Hepatocyte (in vitro differentiated cells): ENCODE data around the gene PPP2R3C. TPM values are rescaled to one million over a fixed set of nuclear protein-coding genes. Genes with fewer than 3 reads are reported as not detected.
"Not testable (repeated sequence)": the region's sequence is repeated elsewhere in the genome, so short reads cannot be mapped to it uniquely, and the experiment has no call there.

Experiments used
- DNase-seq: peaks from one replicate; pipeline ENCODE4 v3.0.0-alpha.2; 2016; ENCODE audit warnings: low spot score
- H2AFZ ChIP-seq: fragments of 200-600 bp; sonication (generic); 2 replicates; pipeline ENCODE4 v1.6.0; 2016; ENCODE audit warnings: antibody characterized with exemption, mild to moderate bottlenecking
- H3K27ac ChIP-seq: fragments of 200-600 bp; sonication (generic); 2 replicates; pipeline ENCODE4 v1.5.1; 2016; ENCODE audit warnings: mild to moderate bottlenecking
- H3K27me3 ChIP-seq: fragments of 200-600 bp; sonication (generic); 2 replicates; pipeline ENCODE4 v1.6.1; 2016
- H3K36me3 ChIP-seq: fragments of 200-600 bp; sonication (generic); replicated peaks from 2 replicates; pipeline ENCODE4 v1.5.1; 2016; ENCODE audit warnings: low read depth; ENCODE audit not compliant: insufficient read depth
- H3K4me1 ChIP-seq: fragments of 200-600 bp; sonication (generic); 2 replicates; pipeline ENCODE4 v1.5.1; 2016; ENCODE audit warnings: mild to moderate bottlenecking, moderate library complexity; ENCODE audit not compliant: insufficient read depth
- H3K4me2 ChIP-seq: fragments of 200-600 bp; sonication (generic); 2 replicates; pipeline ENCODE4 v1.6.0; 2016
- H3K4me3 ChIP-seq: fragments of 200-600 bp; sonication (generic); 2 replicates; pipeline ENCODE4 v1.5.1; 2016; ENCODE audit warnings: mild to moderate bottlenecking
- H3K79me2 ChIP-seq: fragments of 200-600 bp; sonication (generic); 2 replicates; pipeline ENCODE4 v1.6.0; 2017; ENCODE audit warnings: mild to moderate bottlenecking
- H3K9me2 ChIP-seq: fragments of 200-600 bp; sonication (generic); replicated peaks from 2 replicates; pipeline ENCODE4 v1.6.0; 2017; ENCODE audit warnings: mild to moderate bottlenecking; ENCODE audit not compliant: insufficient read depth
- H3K9me3 ChIP-seq: fragments of 200-600 bp; sonication (generic); 2 replicates; pipeline ENCODE4 v1.5.1; 2016; ENCODE audit warnings: low read depth, mild to moderate bottlenecking
- H4K20me1 ChIP-seq: fragments of 200-600 bp; sonication (generic); 2 replicates; pipeline ENCODE4 v1.6.0; 2016; ENCODE audit warnings: mild to moderate bottlenecking; ENCODE audit not compliant: insufficient read depth, poor library complexity, severe bottlenecking
- EZH2 ChIP-seq: fragments of 200-600 bp; sonication (generic); IDR thresholded peaks from 2 replicates; pipeline ENCODE4 v1.6.1; 2016; ENCODE audit warnings: antibody characterized with exemption, mild to moderate bottlenecking, borderline replicate concordance
- EZH2phosphoT487 ChIP-seq: fragments of 200-600 bp; sonication (generic); IDR thresholded peaks from one replicate; pipeline ENCODE4 v1.6.1; 2018; ENCODE audit warnings: antibody characterized with exemption, mild to moderate bottlenecking, low read depth, moderate library complexity; ENCODE audit not compliant: unreplicated experiment, severe bottlenecking
- WGBS: methylation state at CpG from one replicate; pipeline ENCODE4 v1.1.6; 2016; ENCODE audit warnings: low lambda C conversion rate; ENCODE audit errors: missing lambda C conversion rate; 5-methylcytosine and 5-hydroxymethylcytosine counted together
- polyA plus RNA-seq: library from polyadenylated mRNA; unstranded; fragments of >200 nt; fragmentation: Nextera tagmentation; extraction: Ambion mirVana; gene quantifications from 2 replicates; pipeline ENCODE4 v1.2.1, GENCODE V29; 2016
- total RNA-seq: library from RNA; depleted of rRNA; stranded (reverse); fragments of >200 nt; gene quantifications from 2 replicates; pipeline ENCODE4 v1.2.3, GENCODE V29; 2014
- TF ChIP-seq, protein P1 (sequence below): fragments of 200-600 bp; sonication (generic); IDR thresholded peaks from 2 replicates; pipeline ENCODE4 v1.5.1; 2016; ENCODE audit warnings: antibody characterized with exemption, mild to moderate bottlenecking; ENCODE audit not compliant: poor library complexity

The PPP2R3C gene
- total and polyA plus RNA-seq, 2 experiments from 2014 or later = 36.1 to 38.5 TPM

DNA sequence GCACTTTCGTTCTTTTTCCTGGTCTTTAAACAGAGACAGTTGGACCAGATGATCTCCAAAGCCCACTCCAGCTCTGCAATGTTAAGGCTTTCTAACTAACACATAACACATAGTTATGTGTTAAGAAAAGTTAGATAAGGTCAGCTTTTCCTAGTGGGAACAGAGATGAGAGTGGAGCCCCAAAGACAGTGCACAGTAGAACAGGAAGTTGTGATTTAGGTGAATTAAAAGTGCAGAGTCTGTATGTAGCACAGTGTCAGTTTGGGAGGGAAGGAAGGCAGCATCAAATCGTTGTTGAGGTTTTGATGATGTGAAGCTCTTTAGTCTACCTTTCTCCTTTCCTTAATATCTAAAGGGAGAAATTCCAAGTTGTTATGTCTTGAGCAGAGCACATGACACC lies 32.2 kb upstream of the PPP2R3C start:
- Histone ChIP-seq H3K36me3 (no peaks in the 10 kb centered on the region), H3K9me3 (no peaks in the 10 kb centered on the region), H3K9me2 (no peaks in the 10 kb centered on the region), H3K4me3 (no peak overlapping the region), H3K79me2 (no peaks in the 10 kb centered on the region), H3K4me2 (no peak overlapping the region), H3K4me1 (no peaks in the 10 kb centered on the region), H2AFZ (no peak overlapping the region), H4K20me1 (no peaks in the 10 kb centered on the region), H3K27ac (no peak overlapping the region), H3K27me3 (no peaks in the 10 kb centered on the region)
- peak; percentile 0 for DNase-seq
- WGBS = 91% methylated on average over 2 of the region's 2 CpGs
- TF ChIP-seq EZH2phosphoT487 = no peak
- TF ChIP-seq, protein P1, sequence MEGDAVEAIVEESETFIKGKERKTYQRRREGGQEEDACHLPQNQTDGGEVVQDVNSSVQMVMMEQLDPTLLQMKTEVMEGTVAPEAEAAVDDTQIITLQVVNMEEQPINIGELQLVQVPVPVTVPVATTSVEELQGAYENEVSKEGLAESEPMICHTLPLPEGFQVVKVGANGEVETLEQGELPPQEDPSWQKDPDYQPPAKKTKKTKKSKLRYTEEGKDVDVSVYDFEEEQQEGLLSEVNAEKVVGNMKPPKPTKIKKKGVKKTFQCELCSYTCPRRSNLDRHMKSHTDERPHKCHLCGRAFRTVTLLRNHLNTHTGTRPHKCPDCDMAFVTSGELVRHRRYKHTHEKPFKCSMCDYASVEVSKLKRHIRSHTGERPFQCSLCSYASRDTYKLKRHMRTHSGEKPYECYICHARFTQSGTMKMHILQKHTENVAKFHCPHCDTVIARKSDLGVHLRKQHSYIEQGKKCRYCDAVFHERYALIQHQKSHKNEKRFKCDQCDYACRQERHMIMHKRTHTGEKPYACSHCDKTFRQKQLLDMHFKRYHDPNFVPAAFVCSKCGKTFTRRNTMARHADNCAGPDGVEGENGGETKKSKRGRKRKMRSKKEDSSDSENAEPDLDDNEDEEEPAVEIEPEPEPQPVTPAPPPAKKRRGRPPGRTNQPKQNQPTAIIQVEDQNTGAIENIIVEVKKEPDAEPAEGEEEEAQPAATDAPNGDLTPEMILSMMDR = no peak
- TF ChIP-seq EZH2 = no peak

DNA sequence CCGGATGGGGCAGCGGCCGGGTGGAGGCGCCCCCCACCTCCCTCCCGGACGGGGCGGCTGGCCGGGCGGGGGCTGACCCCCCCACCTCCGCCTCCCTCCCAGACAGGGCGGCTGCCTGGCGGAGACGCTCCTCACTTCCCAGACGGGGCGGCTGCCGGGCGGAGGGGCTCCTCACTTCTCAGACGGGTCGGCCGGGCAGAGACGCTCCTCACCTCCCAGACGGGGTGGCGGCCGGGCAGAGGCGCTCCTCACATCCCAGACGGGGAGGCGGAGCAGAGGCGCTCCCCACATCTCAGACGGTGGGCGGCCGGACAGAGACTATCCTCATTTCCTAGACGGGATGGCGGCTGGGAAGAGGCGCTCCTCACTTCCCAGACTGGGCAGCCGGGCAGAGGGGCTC lies 30.7 kb upstream of the PPP2R3C start:
- H3K9me2 ChIP-seq, H3K79me2 ChIP-seq, H3K4me1 ChIP-seq, H3K27me3 ChIP-seq, H3K36me3 ChIP-seq, H2AFZ ChIP-seq, H3K4me3 ChIP-seq, H4K20me1 ChIP-seq, H3K9me3 ChIP-seq, H3K4me2 ChIP-seq, H3K27ac ChIP-seq: not testable (repeated sequence)
- DNase-seq = peak; percentile 1
- WGBS = 98% methylated on average over 15 of the region's 35 CpGs

GRCh38 chr14:35149239-35149638 lies 27.4 kb upstream of the PPP2R3C start:
- Histone ChIP-seq H3K9me2 (no peaks in the 10 kb centered on the region), H3K27me3 (no peaks in the 10 kb centered on the region), H3K9me3 (no peaks in the 10 kb centered on the region), H3K79me2 (peaks cover 3% of the 10 kb centered on the region), H3K36me3 (no peaks in the 10 kb centered on the region), H3K27ac (no peak overlapping the region), H4K20me1 (no peaks in the 10 kb centered on the region), H3K4me2 (no peak overlapping the region), H2AFZ (no peak overlapping the region), H3K4me1 (no peaks in the 10 kb centered on the region), H3K4me3 (no peak overlapping the region)
- DNase-seq = peak; percentile 0
- no peak for TF ChIP-seq EZH2phosphoT487
- TF ChIP-seq, protein P1 = no peak
- 100% methylated on average over 4 of the region's 4 CpGs for WGBS

- Histone ChIP-seq H3K9me3 (no peaks in the 10 kb centered on the region), H3K36me3 (no peaks in the 10 kb centered on the region), H3K27ac (no peak overlapping the region), H3K9me2 (no peaks in the 10 kb centered on the region), H3K79me2 (peaks cover 3% of the 10 kb centered on the region), H2AFZ (no peak overlapping the region), H4K20me1 (no peaks in the 10 kb centered on the region), H3K4me1 (no peaks in the 10 kb centered on the region), H3K4me2 (no peak overlapping the region), H3K27me3 (no peaks in the 10 kb centered on the region), H3K4me3 (no peak overlapping the region)
- no peak for DNase-seq
- TF ChIP-seq EZH2 (no peak), EZH2phosphoT487 (no peak)
- TF ChIP-seq, protein P1 = no peak
- WGBS = 87% methylated on average over 3 of the region's 3 CpGs
Observed at GRCh38 chr14:35147711-35148110, 25.9 kb upstream of the PPP2R3C start.
